Sigmoid colon (tissue), 4 donors: ENCODE measurements around the gene FRMD1.

Source experiments
- POLR2A ChIP-seq, 2 donors: fragments of 450-650 bp; IDR thresholded peaks; one replicate each; pipeline ENCODE4 v1.6.1; 2016; ENCODE audit warnings: antibody characterized with exemption in 2 of 2, mild to moderate bottlenecking in 2 of 2, moderate library complexity in 2 of 2
- POLR2AphosphoS5 ChIP-seq, 4 donors: sonication (generic); formaldehyde crosslinking; IDR thresholded peaks; one replicate each; pipeline ENCODE4 v1.6.1; 2017; ENCODE audit warnings: antibody characterized with exemption in 4 of 4
- TF ChIP-seq, protein P1 (sequence below), 4 experiments: fragments of 450-650 bp in 3 of 4; fragments of 200-600 bp in 1 of 4; IDR thresholded peaks; one replicate each; pipeline ENCODE4 v1.5.1; 2016 to 2019; ENCODE audit warnings: antibody characterized with exemption in 4 of 4, mild to moderate bottlenecking in 3 of 4, moderate library complexity in 2 of 4

DNA sequence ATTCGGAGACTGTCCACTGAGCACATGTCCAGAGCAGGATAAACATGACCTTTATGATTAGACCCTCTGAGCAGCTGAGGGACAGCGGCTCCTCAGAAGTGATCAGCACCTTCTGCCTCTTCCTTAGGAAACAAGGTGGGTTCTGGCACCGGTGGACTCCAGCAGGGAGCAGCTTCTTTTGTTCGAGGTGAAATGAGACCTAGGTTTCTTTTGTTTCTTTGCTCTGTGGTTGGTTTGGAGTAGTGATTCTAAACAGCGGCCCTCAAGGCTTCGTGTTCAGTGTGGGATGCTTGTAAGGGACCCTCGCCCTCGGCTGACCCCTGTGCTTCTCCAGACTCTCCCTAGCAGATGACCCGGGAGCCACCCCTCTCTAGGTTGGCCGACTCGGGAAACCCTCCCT is 14.6 kb upstream of the FRMD1 start:
- TF ChIP-seq, protein P1, sequence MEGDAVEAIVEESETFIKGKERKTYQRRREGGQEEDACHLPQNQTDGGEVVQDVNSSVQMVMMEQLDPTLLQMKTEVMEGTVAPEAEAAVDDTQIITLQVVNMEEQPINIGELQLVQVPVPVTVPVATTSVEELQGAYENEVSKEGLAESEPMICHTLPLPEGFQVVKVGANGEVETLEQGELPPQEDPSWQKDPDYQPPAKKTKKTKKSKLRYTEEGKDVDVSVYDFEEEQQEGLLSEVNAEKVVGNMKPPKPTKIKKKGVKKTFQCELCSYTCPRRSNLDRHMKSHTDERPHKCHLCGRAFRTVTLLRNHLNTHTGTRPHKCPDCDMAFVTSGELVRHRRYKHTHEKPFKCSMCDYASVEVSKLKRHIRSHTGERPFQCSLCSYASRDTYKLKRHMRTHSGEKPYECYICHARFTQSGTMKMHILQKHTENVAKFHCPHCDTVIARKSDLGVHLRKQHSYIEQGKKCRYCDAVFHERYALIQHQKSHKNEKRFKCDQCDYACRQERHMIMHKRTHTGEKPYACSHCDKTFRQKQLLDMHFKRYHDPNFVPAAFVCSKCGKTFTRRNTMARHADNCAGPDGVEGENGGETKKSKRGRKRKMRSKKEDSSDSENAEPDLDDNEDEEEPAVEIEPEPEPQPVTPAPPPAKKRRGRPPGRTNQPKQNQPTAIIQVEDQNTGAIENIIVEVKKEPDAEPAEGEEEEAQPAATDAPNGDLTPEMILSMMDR (IDR thresholded peaks at IDR 0.05), result no peak
- no peak for TF ChIP-seq POLR2AphosphoS5 (IDR thresholded peaks at IDR 0.05)
- TF ChIP-seq POLR2A (IDR thresholded peaks at IDR 0.05), result no peak
